GM18498 (cell line): Measurements from ENCODE around the gene KIF5C.

Experiments
- ATAC-seq: cut with Tn5 transposase; IDR thresholded peaks from one replicate; pipeline ENCODE4 v1.9.1; 2021; ENCODE audit warnings: mild to moderate bottlenecking, moderate library complexity; ENCODE audit not compliant: unreplicated experiment

KIF5C gene

DNA sequence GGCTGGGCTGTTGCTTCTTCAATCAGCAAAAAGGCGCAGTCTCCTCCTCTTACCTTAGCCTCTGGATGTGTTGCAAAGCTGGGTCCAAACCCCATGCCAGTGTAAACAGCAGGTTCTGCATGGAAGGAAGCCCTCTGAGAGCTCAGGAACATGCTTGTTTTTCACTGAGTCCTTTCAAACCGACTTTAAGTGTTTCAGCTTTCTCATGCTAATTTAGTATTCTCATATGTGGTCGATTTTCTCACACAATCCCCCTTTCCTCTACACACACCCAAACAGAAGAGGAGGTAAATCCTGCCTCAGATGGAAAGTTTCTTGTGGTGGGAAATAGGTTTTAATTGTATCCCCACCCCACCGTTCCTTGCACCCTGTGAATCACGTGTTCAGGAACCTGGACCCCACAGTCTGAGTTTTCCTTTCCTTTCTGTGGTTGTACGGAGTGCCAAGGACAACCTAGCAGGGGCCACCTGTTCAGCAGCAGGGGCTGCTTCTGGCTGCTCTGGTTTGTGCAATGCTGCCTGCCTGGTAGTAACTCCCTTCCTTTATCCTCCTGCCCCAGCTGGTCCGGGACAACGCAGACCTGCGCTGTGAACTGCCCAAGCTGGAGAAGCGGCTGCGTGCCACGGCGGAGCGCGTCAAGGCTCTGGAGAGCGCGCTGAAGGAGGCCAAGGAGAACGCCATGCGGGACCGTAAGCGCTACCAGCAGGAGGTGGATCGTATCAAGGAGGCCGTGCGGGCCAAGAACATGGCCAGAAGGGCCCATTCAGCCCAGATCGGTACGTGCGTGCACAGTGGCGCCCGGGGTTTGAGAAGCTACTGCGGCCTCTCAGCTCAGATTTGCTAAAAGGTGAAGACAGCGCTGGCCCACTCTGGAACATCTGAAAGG is 134.8 kb downstream of the KIF5C start:
- no peak for ATAC-seq

DNA sequence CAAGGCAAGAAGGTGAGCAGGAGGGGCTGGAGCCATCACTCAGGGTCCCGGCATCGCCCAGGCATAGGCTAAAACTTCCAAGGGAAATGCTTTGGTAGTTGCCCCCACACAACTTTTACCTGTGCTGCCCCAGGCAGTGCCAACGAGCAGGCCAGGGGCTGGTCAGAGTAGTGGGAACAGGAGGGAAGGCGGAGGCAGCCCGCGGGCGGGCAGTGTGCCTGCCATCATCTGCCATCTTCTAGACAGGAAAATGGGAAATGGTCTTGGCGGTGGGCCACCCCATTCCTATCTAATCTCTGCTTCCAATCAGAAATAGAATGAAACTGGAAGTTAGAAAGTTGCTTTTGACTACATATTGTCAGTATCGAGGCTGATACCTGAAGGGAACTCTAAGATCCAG is 137.5 kb downstream of the KIF5C start:
- ATAC-seq, result no peak

DNA sequence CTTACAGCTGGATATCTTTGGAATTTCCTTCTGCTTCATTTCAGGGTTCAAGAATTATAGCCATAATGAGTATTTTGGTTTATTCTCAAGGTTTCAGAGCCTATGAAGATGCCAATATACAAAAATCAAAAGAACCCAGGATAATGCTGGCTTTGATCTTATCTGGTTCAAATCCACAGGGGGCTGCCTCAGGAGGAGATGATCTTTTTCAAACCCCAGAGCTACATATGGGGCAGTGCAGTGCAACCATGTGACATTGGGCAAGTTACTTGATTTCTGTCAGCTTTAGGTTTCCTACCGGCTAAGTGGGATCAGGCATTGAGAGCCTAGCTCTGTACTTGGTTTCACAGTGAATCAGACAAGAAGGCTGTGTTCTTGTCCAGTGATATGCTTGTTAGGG is 140.5 kb downstream of the KIF5C start:
- ATAC-seq, result no peak

DNA sequence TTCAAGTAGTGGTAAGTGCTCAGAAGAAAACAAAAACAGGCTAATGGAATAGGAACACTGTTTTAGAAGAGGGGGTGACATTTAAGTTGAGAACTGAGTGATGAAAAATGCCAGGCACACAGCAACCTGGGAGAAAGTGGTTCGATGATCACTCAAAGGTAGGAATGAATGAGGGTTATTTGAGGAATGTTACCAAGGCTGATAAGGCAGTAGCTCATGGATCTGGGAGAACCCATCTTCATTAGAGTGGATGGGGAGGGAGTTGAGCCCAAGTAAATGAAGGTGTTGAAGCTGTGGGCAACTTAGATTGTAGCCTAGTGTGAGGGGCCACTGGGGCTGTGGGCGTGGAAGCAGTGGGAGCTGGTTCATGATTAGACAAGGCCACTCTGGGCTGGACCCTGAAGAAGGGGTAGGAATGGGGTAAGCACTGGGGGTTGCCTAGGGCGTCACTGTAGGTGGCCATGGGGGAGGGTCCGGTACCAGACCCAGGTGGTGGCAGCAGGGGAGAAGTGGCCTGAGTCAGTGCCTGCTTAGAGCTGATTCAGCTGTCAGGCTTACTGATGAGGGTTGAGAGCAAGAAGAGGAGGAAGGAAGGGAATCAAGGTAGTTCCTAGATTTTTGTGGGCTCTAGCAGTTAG is 141.0 kb downstream of the KIF5C start:
- ATAC-seq, result no peak

DNA sequence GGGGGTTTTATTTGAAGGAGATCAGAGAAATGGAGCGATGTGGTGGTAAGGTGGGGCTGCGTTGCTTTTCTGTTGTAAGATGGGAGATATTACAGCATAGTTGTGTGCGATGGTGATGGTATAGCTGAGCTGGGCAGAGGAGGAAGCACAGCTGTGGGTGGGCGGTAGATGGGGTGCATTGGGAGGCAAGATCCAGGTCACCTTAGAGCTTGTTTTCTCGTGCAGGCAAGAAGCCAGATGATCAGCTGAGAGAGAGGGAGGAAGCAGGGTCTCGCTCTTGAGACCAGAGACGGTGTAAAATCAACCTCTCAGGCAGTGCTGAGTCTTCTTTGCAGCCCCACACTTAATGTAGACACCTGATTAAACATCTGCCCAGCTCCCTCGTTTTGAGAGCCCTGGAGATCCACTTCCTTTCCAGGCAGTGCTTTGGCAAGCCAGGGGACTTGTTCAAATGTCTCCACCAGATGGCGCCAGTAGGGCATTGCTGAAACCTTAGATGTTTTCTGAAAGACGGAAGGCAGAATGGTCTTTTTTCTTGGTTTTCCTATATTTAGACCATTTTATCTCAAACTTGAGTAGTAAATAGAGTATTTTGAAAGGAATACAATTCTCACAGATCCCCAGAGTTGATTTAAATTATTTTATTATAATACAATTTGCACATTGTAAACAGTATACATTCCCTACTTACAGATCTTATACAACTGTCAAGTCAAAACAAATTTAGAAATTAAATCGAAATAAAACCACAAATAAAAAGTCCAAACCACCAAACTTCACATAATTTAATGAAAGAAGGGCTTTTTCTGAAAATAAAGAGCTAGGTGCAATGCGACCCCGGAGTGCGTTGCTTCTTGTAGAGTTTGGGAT is 142.3 kb downstream of the KIF5C start:
- no peak for ATAC-seq

DNA sequence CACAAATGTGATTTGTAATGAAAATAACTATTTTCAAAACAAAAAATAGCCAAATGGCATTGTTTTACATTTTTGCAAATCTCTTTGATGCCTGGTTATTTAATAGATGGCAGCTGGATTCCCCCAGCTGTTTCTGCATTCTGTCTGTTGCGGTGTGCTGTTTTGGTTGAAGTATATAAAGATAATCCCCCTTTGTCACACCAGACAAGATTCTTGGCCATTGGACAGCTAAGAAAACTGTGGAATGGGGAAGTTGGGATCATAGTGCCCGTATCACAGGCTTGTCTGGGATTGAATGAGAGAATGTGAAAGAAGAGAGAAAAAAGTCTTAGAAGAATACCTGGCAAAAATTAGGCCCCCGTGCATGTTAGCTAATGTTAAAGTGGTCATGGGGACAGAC is 144.0 kb downstream of the KIF5C start:
- no peak for ATAC-seq

DNA sequence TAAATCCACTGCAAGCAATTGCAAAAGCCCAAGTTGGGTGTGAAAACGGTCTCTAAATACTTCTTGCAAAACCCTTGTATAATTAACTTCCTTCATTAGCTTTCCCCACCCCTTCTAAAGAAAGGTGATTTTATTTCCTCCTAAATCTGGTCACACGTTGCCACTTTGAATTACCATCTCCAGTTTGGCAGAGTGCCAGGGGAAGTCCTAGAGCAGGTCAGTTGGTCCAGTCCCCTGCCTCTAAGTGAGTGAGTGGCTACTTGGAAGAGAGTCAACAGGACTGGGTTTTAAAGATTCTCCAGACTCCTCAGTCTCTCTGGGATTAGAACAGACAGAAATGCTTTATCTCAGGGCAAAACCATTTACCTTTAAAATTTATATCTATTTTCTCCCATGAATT is 144.7 kb downstream of the KIF5C start:
- no peak for ATAC-seq

DNA sequence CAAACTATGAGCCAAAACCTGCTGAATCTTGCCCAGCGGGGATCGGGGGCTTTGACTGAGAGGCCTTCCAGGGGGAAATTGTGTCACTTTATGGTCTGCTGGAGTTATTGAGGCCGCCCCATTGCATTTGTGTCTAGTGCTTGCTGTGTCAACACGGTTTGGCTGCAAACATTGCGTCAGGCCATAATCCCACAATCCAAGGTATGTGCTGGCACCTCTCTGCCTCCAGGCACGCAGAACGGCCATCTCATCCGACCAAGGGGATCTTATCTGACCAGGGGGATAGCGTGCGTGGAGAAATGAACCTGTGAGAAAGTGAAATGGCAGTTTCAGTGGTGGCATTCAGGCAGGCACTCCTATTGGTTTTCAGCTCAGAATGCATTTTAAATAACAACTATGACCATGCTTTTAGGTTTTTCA is 145.4 kb downstream of the KIF5C start:
- peak; percentile 59 for ATAC-seq

DNA sequence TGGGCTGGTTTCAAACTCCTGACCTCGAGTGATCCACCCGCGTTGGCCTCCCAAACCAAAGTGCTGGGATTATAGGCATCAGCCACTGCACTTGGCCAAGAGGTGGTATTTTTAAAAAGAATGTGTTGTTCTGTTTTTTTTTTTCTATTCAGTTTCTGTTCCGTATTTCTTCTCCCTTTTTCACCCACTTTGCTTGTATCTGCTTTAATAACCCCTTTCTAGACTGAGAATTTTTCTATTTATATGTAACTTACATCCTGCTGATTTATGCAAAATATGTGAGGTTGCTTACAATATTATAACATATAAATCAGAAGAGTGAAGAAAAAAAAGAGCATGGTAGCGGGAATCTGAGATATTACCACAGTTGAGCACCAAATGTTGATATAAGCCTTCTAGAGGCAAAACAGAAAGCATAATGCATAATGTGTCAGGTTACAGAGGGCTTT is 146.3 kb downstream of the KIF5C start:
- ATAC-seq, result peak; percentile 70

DNA sequence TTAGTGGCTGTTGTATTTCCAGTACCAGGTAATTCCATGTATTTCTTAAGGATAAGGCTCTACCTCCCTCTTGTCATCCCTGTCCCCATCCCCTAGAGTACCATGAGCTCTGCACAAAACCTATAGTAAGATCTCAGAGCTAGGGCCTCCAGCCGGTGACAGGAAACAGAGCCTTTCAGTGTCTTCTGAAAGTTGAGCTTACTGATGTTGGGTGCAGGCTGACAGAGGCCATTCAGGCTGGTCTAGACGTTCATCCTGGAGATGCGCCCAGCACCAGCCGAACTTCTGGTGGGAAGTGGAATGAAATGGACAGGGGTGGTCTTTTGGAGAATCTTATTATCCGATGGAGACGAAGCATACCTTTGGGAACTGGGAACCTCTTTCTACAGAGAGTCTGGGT is 146.7 kb downstream of the KIF5C start:
- ATAC-seq, result peak; percentile 68

DNA sequence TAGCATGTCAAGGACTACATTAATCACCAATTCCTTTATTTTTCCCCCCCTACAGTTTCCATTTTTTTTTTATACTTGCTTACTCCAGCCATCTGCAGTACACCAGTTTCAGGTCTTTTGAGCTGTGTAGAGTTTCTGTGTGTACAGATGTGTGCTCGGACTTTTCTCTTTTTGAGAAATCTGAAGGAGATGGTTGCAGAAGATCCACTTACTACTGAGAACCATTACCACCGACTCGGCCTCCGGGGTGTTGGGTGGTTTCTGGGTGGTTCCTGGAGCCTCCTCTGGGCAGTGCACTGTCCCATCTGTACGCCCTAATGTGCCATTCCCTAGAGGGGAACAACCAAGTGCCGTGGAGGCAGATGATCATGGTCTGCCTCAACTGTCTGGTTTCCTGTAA is 148.1 kb downstream of the KIF5C start:
- no peak for ATAC-seq

DNA sequence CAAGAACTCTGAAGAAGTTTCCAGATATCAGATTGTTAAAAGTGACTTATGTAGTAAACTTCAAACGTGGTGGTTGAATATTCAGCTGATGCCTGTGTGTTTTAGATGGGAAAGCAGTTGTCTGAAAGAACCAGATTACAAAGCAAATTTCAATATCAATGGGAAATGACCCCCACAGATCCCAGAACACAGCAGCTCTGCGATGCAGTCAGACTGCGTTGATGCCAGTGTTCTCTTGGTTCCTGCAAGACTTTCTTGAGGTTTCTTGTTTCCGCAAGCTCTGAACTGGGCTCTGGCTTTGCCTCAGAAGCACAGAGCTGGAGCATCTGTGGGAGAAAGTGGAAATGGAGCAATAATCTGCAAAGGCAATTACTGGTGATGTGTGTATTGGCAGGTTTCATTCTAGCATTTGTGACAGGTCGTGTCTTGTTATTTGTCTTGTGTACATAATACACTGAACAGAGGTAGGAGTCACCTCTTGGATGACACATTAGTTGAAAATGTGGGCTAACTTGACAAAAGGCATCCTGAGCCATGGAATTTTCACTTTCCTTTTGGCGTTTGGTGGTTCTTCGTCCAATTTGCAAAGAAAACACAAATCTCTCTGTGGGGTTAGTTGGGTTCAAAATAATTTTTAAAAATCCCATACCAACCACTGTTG is 152.7 kb downstream of the KIF5C start:
- no peak for ATAC-seq

DNA sequence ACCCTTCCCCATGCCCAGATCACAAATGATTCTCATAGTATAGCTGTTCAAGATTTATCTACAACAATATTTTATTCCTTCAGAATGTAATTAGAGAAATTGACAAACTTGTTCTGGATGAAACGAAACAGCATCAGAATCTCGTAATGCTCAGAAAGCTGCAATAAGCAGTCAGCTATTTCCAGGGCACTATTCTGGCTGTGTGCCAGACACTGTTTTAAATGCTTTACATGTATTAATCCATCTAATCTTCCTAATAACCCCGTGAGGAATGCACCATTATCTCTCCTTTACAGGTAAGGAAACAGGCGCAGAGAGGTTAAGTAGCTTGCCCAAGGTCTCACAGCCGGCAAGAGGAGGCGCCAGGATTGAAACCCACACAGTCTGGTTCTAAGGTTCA is 153.3 kb downstream of the KIF5C start:
- ATAC-seq, result no peak

DNA sequence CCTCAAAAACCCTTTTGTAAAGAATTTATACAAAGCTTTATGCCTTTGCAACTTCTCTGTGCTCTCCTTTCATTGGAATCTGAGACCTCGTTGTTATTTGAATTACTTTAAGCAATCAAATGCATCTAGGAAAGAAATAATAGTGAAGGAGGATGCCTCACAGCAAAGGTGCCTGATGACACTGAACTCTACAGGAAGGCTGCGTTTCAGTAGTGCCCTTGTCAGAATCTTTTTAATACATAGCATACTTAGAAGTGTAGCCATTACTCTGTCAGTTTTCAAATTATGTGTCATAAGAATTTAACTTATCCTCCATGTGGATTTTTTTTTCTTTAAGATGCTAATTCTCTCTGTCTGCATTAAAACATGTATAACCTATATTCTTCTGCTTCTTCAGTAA is 153.9 kb downstream of the KIF5C start:
- ATAC-seq, result no peak

DNA sequence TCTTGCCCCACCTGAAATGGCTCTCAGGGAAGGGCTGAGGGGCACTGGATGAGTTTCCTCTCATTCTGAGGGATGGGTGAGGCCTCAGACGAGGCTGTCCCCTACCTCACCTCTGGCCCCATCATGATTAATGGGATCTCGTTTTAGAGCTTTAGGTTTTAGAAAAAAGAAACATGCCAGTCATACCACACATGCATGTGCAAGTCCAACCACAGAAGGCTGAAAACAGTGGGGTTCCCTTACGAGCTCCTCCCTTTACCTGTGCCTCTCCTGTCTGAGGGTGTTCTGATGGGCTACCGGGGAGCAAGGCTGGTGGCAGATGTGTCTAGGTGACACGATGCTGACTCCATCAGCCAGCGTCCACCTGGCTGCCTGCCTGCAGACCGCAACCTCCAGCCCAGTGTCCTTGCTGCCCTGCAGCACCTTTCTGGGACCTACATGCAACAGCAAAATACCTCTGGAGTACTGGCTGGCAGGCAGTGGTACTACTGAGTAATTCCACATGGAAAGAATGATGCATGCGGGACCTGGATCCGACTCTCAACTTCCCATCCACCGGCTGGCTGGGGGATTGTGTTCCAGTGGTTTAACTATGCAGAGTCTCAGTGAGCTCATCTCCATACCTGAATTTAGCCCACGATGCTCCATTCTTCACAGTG is 154.4 kb downstream of the KIF5C start:
- no peak for ATAC-seq

DNA sequence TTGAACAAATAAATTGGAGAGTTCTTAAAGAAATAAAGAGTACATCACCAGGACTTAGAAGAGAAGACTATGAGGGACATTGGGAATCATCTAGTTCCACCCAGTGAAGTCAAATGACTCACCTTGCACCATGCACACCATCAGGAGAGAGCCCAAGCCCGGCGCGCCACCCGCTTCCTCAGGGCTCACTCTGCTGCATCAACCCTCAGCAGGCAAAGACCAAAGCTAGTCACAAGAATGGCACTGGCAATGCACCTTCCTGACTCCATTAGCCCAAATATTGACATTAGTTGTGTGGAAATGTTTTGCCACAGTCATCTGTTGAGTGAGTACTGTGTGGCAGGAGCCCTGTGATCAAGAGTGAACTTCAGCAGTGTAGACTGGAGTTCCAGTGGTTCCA is 156.4 kb downstream of the KIF5C start:
- no peak for ATAC-seq

DNA sequence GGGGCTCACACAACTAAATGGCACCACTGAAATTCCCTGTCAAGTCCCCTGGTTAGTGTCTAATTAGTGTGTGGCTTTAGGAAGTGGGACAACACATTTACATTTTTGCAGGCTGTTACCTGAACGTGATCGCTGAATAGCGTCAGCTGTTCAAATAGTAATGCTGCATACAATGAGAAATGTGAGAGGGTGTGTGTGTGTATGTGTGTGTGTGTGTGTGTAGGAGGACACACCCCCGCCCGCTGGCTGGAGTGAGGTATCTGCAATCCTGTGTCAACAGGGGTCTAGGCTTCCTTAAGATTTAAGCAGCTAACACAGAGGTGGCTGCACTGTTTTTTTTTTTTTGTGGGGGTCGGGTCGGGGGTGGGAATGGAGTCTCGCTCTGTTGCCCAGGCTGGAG is 158.7 kb downstream of the KIF5C start:
- no peak for ATAC-seq

DNA sequence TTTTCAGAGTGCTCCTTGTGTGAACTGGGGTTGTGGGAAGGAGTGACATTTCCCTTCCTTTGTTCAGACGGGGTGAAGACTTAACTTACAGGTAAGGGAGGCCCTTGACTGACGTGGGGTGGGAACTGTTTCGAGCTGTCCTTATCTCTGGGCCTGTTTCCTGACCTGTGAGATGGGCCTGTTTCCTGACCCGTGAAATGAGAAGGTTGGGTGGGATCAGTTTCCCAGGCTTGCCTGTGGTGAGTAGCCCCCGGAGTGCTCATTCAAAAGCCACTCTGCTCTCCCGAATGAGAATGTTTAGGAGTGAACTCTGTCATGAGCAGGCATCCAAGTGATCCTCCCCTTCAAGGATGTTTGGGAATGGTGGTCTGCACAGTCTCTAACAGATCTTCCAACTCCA is 159.4 kb downstream of the KIF5C start:
- no peak for ATAC-seq

DNA sequence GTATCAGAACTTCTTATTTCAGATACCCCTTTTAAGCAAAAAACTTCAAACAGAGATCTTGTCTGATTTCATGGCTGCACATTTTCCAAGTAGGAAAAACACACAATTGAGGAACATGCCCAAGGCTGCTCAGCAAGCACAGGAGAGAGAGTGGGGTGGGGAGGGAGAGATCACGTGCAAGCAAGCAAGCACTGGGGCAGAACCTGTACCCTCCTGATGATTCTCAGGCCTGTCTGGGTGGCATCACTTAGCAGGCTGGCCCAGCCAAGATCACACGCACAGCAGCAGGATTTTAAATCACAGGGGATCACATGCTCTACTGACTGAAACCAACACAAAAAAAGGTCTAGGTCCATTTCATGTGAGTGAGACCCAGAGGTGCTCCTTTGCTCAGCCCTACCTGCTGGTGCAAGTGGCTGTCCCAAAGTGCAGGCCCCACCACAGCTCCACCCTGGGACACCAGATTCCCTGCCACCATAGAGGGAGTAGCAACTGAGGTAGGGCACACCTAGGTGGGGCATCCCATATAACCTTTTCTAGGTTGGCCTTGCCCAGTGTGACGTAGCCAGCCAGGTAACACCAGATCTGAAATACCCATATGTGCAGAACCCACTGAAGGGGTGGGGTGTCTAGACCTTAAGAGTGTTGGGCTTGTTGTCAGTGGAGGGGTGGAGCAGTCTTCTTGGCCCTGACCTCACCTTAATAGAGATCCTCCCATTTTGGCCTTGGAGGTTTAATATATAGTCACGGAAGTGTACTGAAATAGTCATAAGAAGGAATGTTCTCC is 161.7 kb downstream of the KIF5C start:
- ATAC-seq, result no peak

DNA sequence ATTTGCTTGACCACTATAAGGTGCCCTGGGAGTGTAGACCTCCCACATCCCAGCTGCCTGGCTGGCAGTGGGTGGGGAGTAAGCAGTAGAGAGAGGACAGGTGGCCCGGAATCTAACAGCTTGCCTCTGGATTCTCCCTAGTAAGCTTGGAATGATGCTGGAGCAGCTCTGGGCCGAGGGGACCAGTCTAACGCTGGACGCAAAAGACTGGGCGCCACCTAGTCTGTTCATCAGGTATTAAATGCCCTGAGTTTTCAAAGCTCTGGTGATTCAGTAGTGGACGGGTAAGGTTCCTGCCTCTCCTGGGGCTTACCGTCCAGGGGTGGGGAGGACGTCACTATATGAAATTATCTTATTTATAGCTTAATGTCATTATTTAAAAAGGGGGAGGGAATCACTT is 162.8 kb downstream of the KIF5C start:
- no peak for ATAC-seq
